HG03575 (cell line): ENCODE measurements around the gene PHAX.
A peak's percentile ranks its signal among the peaks of the same experiment; 100 is the strongest.
"Not testable (repeated sequence)": the region's sequence is repeated elsewhere in the genome, so short reads cannot be mapped to it uniquely, and the experiment has no call there.

Experiments used
- ATAC-seq: cut with Tn5 transposase; IDR thresholded peaks from one replicate; pipeline ENCODE4 v1.9.1; 2021; ENCODE audit not compliant: unreplicated experiment, insufficient number of reproducible peaks, low FRiP score; ENCODE audit errors: extremely low read depth

Gene PHAX

DNA sequence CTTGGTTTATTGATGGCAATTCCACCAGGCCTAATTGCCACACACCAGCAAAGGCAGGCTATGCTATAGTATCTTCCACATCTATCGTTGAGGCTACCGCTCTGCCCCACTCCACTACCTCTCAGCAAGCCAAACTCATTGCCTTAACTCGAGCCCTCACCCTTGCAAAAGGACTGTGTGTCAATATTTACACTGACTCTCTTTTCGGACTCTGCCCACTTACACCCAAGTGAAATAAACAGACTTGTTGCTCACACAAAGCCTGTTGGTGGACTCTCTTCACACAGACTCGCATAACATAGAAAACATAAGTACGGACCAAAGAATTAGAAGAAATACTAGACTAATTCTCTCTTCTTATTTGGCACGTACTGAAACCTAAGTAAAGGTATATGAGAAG lies 48.3 kb downstream of the PHAX start:
- not testable (repeated sequence) for ATAC-seq

DNA sequence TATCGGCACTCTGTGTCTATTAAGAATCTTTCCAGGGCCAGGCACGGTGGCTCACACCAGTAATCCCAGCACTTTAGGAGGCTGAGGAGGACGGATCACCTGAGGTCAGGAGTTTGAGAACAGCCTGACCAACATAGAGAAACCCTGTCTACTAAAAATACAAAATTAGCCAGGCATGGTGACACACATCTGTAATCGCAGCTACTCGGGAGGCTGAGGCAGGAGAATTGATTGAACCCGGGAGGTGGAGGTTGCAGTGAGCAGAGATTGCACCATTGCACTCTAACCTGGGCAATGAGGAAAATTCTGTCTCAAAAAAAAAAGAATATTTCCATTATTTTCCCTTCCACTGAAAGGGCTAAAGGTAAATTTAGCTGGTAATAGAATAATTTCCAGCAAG lies 49.0 kb downstream of the PHAX start:
- ATAC-seq, result not testable (repeated sequence)

GRCh38 chr5:126650463-126650862 lies 49.7 kb downstream of the PHAX start:
- no peak for ATAC-seq

GRCh38 chr5:126651013-126651577 lies 50.3 kb downstream of the PHAX start:
- no peak for ATAC-seq

DNA sequence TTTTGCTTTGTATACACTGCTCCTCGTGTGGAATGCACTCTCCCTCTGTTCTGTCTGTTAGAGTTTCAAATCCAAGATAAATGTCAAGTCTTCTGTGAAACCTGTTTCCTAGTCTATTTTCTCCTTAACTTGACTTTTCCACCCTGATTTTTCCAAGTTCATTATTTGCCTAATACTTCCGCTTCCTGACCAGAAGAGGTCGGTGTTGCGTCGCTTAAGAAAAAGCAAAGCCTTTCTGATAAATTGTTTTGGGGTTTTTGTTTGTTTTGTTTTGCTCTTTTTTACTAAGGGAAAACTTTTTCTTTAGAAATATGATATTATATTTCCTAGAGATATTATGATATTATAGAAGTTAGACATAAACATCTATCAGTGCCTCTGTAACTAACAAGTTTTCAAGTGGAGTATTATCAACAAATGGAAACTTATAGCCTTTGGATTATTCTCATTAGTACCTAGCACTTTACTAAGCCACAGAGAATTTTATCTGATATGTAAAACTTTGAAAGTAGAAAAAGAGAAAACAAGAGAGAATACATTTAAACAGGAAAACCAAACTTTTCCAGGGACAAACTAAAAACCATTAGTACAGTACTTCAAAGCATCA lies 55.8 kb downstream of the PHAX start:
- no peak for ATAC-seq

DNA sequence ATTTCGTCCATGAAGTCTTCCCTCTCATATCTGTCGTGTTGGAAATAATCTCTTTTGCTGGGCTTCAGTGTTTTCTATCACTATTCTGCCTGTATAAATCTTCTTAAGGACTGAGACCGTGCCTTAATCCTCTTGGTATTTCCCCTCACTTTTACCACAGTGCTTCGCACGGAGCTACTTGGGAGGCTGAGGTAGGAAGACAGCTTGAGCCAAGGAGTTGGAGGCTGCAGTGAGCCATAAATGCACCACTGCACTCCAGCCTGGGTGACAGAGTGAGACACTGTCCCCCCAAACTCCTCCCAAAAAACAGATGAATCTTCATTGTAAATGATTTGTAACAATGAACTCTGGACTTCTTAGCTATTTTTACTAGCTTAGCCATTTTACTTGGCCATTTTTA lies 57.8 kb downstream of the PHAX start:
- ATAC-seq, result no peak

GRCh38 chr5:126659805-126660482 lies 59.2 kb downstream of the PHAX start:
- peak; percentile 58 for ATAC-seq

GRCh38 chr5:126664586-126664985 lies 63.8 kb downstream of the PHAX start:
- ATAC-seq, result no peak

DNA sequence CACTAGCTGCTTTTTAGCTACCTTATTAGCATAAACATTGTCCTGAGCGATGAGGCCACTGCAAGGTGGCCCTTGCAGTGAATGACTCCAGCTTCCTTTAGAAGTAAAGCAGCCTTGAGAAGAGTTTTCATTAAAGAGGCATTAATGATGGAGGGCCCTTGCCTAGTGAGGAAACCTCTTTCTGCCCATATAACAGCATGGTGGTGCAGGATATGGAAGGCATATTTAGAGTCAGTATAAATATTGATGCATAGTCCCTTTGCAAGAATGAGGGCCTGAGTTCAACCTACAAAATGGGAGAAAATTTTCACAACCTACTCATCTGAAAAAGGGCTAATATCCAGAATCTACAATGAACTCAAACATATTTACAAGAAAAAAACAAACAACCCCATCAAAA lies 69.4 kb downstream of the PHAX start:
- ATAC-seq, result not testable (repeated sequence)

DNA sequence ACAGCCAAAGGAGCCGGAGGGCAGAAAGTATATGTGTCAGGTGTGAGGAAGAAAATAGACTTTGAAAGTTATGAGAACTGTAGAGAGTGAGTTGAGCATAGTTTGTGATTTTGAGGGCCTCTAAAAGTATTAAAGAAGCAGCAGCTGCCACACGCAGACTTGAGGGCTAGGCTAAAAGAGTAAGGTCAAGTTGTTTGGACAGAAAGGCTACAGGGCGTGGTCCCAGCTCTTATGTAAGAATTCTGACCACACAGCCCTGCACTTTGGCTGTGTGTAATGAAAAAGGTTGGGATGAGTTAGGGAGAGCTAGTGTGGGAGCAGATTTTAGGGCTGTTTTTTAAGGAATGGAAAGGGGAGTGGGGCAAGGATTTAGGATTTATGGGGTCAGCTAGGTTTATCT lies 70.9 kb downstream of the PHAX start:
- ATAC-seq, result not testable (repeated sequence)

- no peak for ATAC-seq
Measured at GRCh38 chr5:126673477-126673876, 72.7 kb downstream of the PHAX start.

- ATAC-seq, result no peak
Measured at GRCh38 chr5:126674145-126674544, 73.4 kb downstream of the PHAX start.

DNA sequence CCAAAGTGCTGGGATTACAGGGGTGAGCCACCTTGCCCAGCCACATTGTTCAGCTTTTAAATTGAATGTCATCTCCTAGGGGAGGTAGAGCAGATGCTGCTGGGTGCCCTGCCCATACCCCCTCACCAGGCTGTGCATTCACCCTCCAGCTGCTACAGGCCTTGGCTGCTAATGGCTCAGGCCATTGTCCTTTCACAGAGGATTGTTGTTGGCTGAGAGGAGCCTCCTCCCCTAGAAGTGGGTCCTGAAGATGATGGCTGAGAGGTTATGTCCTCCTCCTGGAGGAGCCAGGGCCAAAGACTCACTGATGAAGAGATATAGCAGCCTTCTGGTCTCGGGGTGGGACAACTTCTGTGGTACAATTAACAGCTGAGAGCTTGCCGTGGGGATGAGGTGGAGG lies 74.6 kb downstream of the PHAX start:
- ATAC-seq, result no peak

- ATAC-seq, result no peak
Measured at GRCh38 chr5:126676195-126676624, 75.5 kb downstream of the PHAX start.
